GM12865 (cell line): Measurements from ENCODE around the gene MYO10.

ENCODE experiments used
- DNase-seq: peaks from one replicate; pipeline ENCODE4 v3.0.0; 2010; ENCODE audit warnings: low read depth
- H3K4me3 ChIP-seq: 2 replicates; pipeline ENCODE4 v1.5.1; 2011; ENCODE audit warnings: mild to moderate bottlenecking, low read depth, low read length, control low read depth
- TF ChIP-seq, protein P1 (sequence below): IDR thresholded peaks from 2 replicates; pipeline ENCODE4 v1.5.1; 2011; ENCODE audit warnings: low read length, control low read depth, low read depth, inconsistent platforms; ENCODE audit not compliant: insufficient read depth; ENCODE audit errors: missing control alignments

The MYO10 gene

DNA sequence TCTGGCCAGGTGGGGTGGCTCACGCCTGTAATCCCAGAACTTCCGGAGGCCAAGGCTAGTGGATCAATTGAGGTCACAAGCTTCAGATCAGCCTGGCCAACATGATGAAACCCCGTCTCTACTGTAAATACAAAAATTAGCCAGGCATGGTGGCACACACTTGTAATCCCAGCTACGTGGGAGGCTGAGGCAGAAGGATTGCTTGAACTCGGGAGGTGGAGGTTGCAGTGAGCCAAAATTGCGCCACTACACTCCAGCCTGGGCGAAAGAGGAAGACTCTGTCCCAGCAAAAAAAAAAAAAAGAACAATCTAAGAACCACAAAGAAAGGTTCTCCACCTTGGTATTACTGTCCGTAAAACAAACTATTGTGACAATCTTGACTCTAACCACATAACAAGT lies 9.7 kb downstream of the MYO10 start:
- TF ChIP-seq, protein P1, sequence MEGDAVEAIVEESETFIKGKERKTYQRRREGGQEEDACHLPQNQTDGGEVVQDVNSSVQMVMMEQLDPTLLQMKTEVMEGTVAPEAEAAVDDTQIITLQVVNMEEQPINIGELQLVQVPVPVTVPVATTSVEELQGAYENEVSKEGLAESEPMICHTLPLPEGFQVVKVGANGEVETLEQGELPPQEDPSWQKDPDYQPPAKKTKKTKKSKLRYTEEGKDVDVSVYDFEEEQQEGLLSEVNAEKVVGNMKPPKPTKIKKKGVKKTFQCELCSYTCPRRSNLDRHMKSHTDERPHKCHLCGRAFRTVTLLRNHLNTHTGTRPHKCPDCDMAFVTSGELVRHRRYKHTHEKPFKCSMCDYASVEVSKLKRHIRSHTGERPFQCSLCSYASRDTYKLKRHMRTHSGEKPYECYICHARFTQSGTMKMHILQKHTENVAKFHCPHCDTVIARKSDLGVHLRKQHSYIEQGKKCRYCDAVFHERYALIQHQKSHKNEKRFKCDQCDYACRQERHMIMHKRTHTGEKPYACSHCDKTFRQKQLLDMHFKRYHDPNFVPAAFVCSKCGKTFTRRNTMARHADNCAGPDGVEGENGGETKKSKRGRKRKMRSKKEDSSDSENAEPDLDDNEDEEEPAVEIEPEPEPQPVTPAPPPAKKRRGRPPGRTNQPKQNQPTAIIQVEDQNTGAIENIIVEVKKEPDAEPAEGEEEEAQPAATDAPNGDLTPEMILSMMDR = no peak
- H3K4me3 ChIP-seq = no peak overlapping the region
- DNase-seq = no peak

DNA sequence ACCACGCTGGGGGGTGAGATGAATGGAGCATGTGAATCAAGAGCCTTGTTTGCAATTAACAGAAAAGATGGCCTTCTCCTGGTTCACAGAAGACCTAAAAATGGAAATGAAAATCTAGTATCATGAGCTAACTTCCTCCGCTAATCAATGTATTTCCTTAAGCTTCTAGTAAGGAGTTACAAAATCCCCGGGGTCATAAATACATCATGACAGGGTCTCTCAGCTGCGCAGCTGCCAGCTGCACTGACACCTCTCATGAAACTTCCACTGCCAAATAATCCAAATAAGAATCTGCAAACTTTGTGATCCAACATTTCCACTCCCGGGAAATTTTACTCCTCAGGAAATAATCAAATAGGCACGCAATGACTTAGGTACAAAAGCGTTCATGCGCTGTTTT lies 11.9 kb downstream of the MYO10 start:
- no peak for DNase-seq
- TF ChIP-seq, protein P1 = no peak
- no peak overlapping the region for H3K4me3 ChIP-seq

DNA sequence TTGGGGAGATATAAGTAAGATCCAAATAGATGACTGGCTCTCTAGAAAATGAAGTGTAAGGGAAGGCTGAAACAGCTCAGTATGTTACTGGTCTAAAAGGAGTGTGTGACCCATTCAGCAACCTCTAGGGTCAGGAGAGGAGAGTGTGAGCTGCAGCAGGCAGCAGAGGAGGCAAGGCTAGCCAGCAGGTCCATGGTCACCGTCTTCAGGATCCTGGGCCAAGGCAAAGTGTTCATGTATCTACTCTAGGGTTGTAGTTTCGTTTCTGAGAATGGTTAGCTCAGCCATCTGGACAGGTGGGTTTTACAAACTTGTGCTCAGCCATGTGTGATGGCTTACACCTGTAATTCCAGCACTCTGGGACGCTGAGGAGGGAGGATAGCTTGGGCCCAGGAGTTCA lies 13.7 kb downstream of the MYO10 start:
- TF ChIP-seq, protein P1 = no peak
- H3K4me3 ChIP-seq = no peak overlapping the region
- peak; percentile 31 for DNase-seq

- TF ChIP-seq, protein P1 = no peak
- no peak for DNase-seq
- no peak overlapping the region for H3K4me3 ChIP-seq
Observed at GRCh38 chr5:16921211-16921610, 14.9 kb downstream of the MYO10 start.

DNA sequence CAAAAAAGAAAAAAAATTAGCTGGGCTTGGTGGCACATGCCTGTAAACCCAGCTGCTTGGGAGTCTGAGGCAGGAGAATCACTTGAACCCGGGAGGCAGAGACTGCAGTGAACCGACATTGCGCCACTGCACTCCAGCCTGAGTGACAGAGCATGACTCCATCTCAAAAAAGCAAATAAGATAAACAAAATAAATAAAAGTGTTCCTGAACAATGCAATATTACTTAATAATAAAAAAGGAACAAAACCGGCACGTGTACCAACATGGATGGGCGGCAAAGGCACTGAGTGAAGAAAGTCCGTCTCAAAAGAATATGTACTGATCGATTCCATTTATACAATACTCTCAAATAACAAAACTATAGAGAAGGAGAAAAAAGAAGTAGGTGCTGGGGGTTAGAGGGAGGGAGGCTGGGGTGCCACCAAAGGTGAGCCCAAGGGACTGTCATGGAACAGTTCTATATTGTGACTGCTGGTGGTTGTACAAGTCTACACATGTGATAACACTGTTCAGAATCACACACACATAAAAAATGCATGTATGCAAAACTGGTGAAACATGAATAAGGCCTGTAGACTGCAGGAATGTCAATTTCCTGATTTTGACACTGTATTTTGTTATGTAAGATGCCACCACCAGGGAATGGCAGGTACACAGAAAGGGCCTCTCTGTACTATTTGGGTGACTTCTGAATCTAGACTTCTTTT lies 15.8 kb downstream of the MYO10 start:
- DNase-seq = no peak
- no peak overlapping the region for H3K4me3 ChIP-seq
- TF ChIP-seq, protein P1 = no peak

GRCh38 chr5:16918891-16919671 lies 17.0 kb downstream of the MYO10 start:
- TF ChIP-seq, protein P1 = no peak
- H3K4me3 ChIP-seq = no peak overlapping the region
- no peak for DNase-seq
